Panc1 (cell line): Measurements from ENCODE around the gene SDC1. TPM values are rescaled to one million over a fixed set of nuclear protein-coding genes. Genes with fewer than 3 reads are reported as not detected.

Source experiments
- ATAC-seq: fragments of 200-7000 bp; cut with Tn5 transposase; 2 replicates; pipeline ENCODE4 v1.9.1; 2020; ENCODE audit warnings: mild to moderate bottlenecking, moderate library complexity
- BruUV-seq: library from RNA; stranded (reverse); fragments of 400-500 nt; replicated peaks from 2 replicates; lab custom pipeline; 2021; lab: Mats Ljungman, UMichigan
- CTCF ChIA-PET: fragments of 300-600 bp; sonication (Branson Sonifier 250); formaldehyde crosslinking; loops from one replicate; lab custom pipeline; 2022; ENCODE audit warnings: antibody characterized with exemption; lab: Charles Lee
- POLR2A ChIA-PET: fragments of 300-600 bp; sonication (Branson Sonifier 250); formaldehyde crosslinking; loops from one replicate; lab custom pipeline; 2022; ENCODE audit warnings: antibody characterized with exemption; lab: Charles Lee
- DNase-seq: peaks from one replicate; pipeline ENCODE4 v3.0.0-alpha.2; 2010; ENCODE audit warnings: low read depth, low spot score
- H3K27ac ChIP-seq: 2 replicates; pipeline ENCODE4 v1.5.1; 2011; ENCODE audit warnings: mild to moderate bottlenecking, low read length, inconsistent platforms
- H3K27me3 ChIP-seq: fragments of 200-500 bp; sonication (Bioruptor generic); 2 replicates; pipeline ENCODE4 v1.6.0; 2014; ENCODE audit warnings: low read length, inconsistent platforms; ENCODE audit not compliant: control insufficient read depth, insufficient read depth
- H3K36me3 ChIP-seq: fragments of 200-500 bp; sonication (Bioruptor generic); 2 replicates; pipeline ENCODE4 v1.5.1; 2014; ENCODE audit warnings: inconsistent platforms, mild to moderate bottlenecking, low read length, moderate library complexity; ENCODE audit not compliant: control insufficient read depth, insufficient read depth
- H3K4me1 ChIP-seq: 2 replicates; pipeline ENCODE4 v1.5.1; 2011; ENCODE audit warnings: inconsistent platforms, mild to moderate bottlenecking, low read length, moderate library complexity; ENCODE audit not compliant: control insufficient read depth, insufficient read depth
- H3K4me3 ChIP-seq, 2 experiments: 2 replicates each; pipeline ENCODE4 v1.5.1; 2011 to 2012; ENCODE audit warnings: low read depth in 2 of 2, low read length in 2 of 2, mild to moderate bottlenecking in 2 of 2, inconsistent platforms in 1 of 2, moderate library complexity in 1 of 2
- H3K9me3 ChIP-seq: fragments of 200-500 bp; sonication (Bioruptor generic); 2 replicates; pipeline ENCODE4 v1.5.1; 2014; ENCODE audit warnings: low read depth, mild to moderate bottlenecking, inconsistent platforms, low read length, moderate library complexity; ENCODE audit not compliant: control insufficient read depth, insufficient read depth
- CTCF ChIP-seq: fragments of 450-650 bp; IDR thresholded peaks from 2 replicates; pipeline ENCODE4 v1.5.1; 2017; ENCODE audit warnings: mild to moderate bottlenecking
- POLR2AphosphoS5 ChIP-seq: IDR thresholded peaks from 2 replicates; pipeline ENCODE4 v1.6.1; 2012; ENCODE audit warnings: mild to moderate bottlenecking, low read depth, low read length, moderate library complexity
- REST ChIP-seq, 2 experiments: IDR thresholded peaks; 2 replicates each; pipeline ENCODE4 v1.6.1; 2011 to 2012; ENCODE audit warnings: low read depth in 2 of 2, control low read depth in 1 of 2, low read length in 1 of 2, mild to moderate bottlenecking in 1 of 2, moderate library complexity in 1 of 2; ENCODE audit not compliant: insufficient read depth in 1 of 2
- SIN3A ChIP-seq: IDR thresholded peaks from 2 replicates; pipeline ENCODE4 v1.6.1; 2012; ENCODE audit warnings: low read depth, mild to moderate bottlenecking, low read length, moderate library complexity, borderline replicate concordance; ENCODE audit not compliant: insufficient read depth
- TCF7L2 ChIP-seq: IDR thresholded peaks from 2 replicates; pipeline ENCODE4 v1.6.1; 2011; ENCODE audit warnings: mild to moderate bottlenecking, low read depth, low read length, inconsistent platforms
- in situ Hi-C: cut with HindIII; loops from 2 replicates; pipeline ENCODE4 v1.10.0; 2016; ENCODE audit warnings: low sequenced_read_pairs, low pct_unique_long_range_greater_than_20kb
- intact Hi-C: fragments of 100-400 bp; cut with micrococcal nuclease; formaldehyde crosslinking; loops from one replicate; pipeline ENCODE4 v1.10.0; 2022; ENCODE audit not compliant: unreplicated experiment
- total RNA-seq: library from RNA; stranded (reverse); gene quantifications from one replicate; pipeline ENCODE4 v1.2.1, GENCODE V29; 2021; ENCODE audit not compliant: unreplicated experiment

The SDC1 gene
- total RNA-seq, 1 experiment from 2014 or later: 93.0 TPM

- no peak for TF ChIP-seq POLR2AphosphoS5
- no peak for TF ChIP-seq REST (IDR thresholded peaks at IDR 0.05; ENCODE audit: insufficient read depth in 1 of 2, low read depth in 2 of 2, low read length in 1 of 2)
- TF ChIP-seq CTCF: no peak
- TF ChIP-seq SIN3A: no peak
- no peak for TF ChIP-seq TCF7L2
- ATAC-seq: no peak
- POLR2A ChIA-PET: no interaction called here
These were observed 67.6 kb downstream of the SDC1 start for GRCh38 chr2:20157193-20157891.

GRCh38 chr2:20156836-20157192, 68.1 kb downstream of the SDC1 start:
- ATAC-seq (no peak), DNase-seq (no peak)
- H3K27me3 ChIP-seq: peaks cover 5% of the 10 kb centered on the region; the same call in 1 of the 2 replicates
- in situ Hi-C loops: no loop called here
- no peaks in the 10 kb centered on the region for H3K4me1 ChIP-seq
- no TSS peak for BruUV-seq
- H3K27ac ChIP-seq: no peak overlapping the region
- no peak for TF ChIP-seq TCF7L2
- TF ChIP-seq POLR2AphosphoS5: no peak
- TF ChIP-seq REST (IDR thresholded peaks at IDR 0.05; ENCODE audit: insufficient read depth in 1 of 2, low read depth in 2 of 2, low read length in 1 of 2): no peak
- TF ChIP-seq CTCF: no peak
- no peak for TF ChIP-seq SIN3A
- intact Hi-C loops: no loop called here
- H3K36me3 ChIP-seq: no peaks in the 10 kb centered on the region
- no peaks in the 10 kb centered on the region for H3K9me3 ChIP-seq
- no peak overlapping the region for H3K4me3 ChIP-seq
- ChIA-PET CTCF (no interaction called here), POLR2A (no interaction called here)

More at GRCh38 chr2:20157193-20157891, 67.6 kb downstream of the SDC1 start:
- Histone ChIP-seq H3K4me3 (no peak overlapping the region), H3K9me3 (no peaks in the 10 kb centered on the region), H3K27me3 (peaks cover 5% of the 10 kb centered on the region; the same call in 1 of the 2 replicates), H3K36me3 (no peaks in the 10 kb centered on the region), H3K4me1 (no peaks in the 10 kb centered on the region), H3K27ac (no peak overlapping the region)
- DNase-seq: no peak
- CTCF ChIA-PET: no interaction called here
- BruUV-seq: no TSS peak
- in situ Hi-C loops (no loop called here), intact Hi-C loops (no loop called here)
